Thymus (tissue), 11 donors: ENCODE data around the gene ENTREP1. TPM values are rescaled to one million over a fixed set of nuclear protein-coding genes. Genes with fewer than 3 reads are reported as not detected.
A peak's percentile ranks its signal among the peaks of the same experiment; 100 is the strongest.
"Not testable (repeated sequence)": the region's sequence is repeated elsewhere in the genome, so short reads cannot be mapped to it uniquely, and the experiment has no call there.

ENCODE experiments used
- DNase-seq, 9 donors: peaks; one replicate each; pipeline ENCODE4 v3.0.0-alpha.2; 2013; ENCODE audit warnings: low spot score in 9 of 9, low read depth in 6 of 9, missing footprints in 1 of 9
- H3K27ac ChIP-seq, 2 donors: one replicate each; pipeline ENCODE4 v1.5.1; 2013; ENCODE audit warnings: control low read depth in 1 of 2, low read depth in 1 of 2, low read length in 1 of 2, mild to moderate bottlenecking in 1 of 2, moderate library complexity in 1 of 2
- H3K27me3 ChIP-seq, 2 donors: one replicate each; pipeline ENCODE4 v1.5.1; 2013; ENCODE audit warnings: low read length in 1 of 2; ENCODE audit not compliant: control insufficient read depth in 2 of 2, insufficient read depth in 1 of 2
- H3K36me3 ChIP-seq, 2 donors: one replicate each; pipeline ENCODE4 v1.5.1; 2013; ENCODE audit warnings: low read length in 1 of 2, mild to moderate bottlenecking in 1 of 2, moderate library complexity in 1 of 2; ENCODE audit not compliant: control insufficient read depth in 2 of 2, insufficient read depth in 2 of 2
- H3K4me1 ChIP-seq, 2 donors: one replicate each; pipeline ENCODE4 v1.5.1; 2013; ENCODE audit warnings: low read length in 2 of 2; ENCODE audit not compliant: control insufficient read depth in 2 of 2, insufficient read depth in 2 of 2
- H3K4me3 ChIP-seq, 2 donors: one replicate each; pipeline ENCODE4 v1.5.1; 2013; ENCODE audit warnings: low read length in 2 of 2, control low read depth in 1 of 2, mild to moderate bottlenecking in 1 of 2
- H3K9me3 ChIP-seq, 2 donors: one replicate each; pipeline ENCODE4 v1.5.1; 2013; ENCODE audit warnings: low read length in 1 of 2, mild to moderate bottlenecking in 1 of 2; ENCODE audit not compliant: control insufficient read depth in 2 of 2, insufficient read depth in 1 of 2
- WGBS: extraction: QIAGEN DNeasy Blood & Tissue Kit; methylation state at CpG from one replicate; pipeline ENCODE4 v1.1.7; 2013; 5-methylcytosine and 5-hydroxymethylcytosine counted together
- polyA plus RNA-seq: library from polyadenylated mRNA; stranded (reverse); fragments of 200-250 nt; gene quantifications from one replicate; pipeline ENCODE4 v1.2.3, GENCODE V29; 2013
- total RNA-seq: library from RNA; stranded (reverse); fragments of 120-200 nt; gene quantifications from one replicate; pipeline ENCODE4 v1.2.4, GENCODE V29; 2013
- donor health status: healthy.

Gene ENTREP1
- total and polyA plus RNA-seq, 2 donors, result 4.1 to 16.1 TPM

DNA sequence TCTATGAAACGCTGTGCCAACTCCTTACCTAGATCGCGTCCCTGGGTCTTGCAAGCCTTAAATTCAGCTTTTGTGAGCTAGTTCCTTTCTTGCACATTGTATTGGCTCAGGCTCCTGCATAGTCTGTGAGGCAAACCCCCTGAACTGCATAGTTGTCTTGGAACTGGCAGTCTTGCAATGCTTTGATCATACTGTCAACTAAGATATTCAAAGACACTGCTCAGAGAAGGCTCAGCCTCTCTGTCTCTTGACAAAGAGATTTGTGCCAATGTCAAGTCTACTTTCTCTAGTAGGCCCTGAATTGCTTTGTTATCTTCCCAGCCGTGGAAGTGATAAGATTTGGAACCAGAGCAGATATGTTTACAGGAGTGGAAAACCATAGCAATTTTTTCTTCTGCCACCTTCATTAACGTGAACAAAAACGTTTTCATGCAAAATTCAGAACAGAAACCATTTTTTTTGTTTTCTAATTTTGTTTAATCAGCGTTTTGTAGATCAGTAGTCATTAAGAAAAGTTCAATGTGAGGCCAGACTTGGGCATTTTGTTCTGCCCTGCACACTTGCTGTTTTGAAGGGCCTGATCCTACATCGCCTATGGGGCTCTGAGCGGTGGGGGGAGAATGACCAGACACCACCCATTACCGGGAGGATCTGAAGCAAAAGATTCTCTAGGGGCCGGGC lies 27.6 kb upstream of the ENTREP1 start:
- H3K27me3 ChIP-seq, result no peaks in the 10 kb centered on the region
- DNase-seq, result no peak
- no peak overlapping the region for H3K4me3 ChIP-seq
- no peaks in the 10 kb centered on the region for H3K36me3 ChIP-seq
- H3K9me3 ChIP-seq, result no peaks in the 10 kb centered on the region
- WGBS, result 90% methylated on average over 11 of the region's 11 CpGs
- no peak overlapping the region for H3K27ac ChIP-seq
- no peaks in the 10 kb centered on the region for H3K4me1 ChIP-seq

DNA sequence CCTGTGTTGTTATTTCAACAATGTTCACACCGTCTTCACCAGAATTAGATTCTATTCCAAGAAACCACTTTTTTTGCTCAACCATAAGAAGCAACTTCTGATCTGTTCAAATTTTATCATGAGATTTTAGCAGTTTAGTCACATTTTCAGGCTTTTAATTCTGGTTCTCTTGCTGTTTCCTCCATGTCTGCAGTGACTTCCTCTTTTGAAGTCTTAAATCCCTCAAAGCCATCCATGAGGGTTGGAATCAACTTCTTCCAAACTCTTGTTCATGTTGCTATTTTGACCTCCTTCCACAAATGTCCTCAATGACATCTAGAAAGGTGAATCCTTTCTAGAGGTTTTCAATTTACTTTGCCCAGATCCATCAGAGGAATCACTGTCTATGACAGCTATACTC lies 25.7 kb upstream of the ENTREP1 start:
- Histone ChIP-seq H3K27me3 (no peaks in the 10 kb centered on the region), H3K4me1 (no peaks in the 10 kb centered on the region), H3K9me3 (no peaks in the 10 kb centered on the region), H3K4me3 (no peak overlapping the region), H3K27ac (no peak overlapping the region), H3K36me3 (no peaks in the 10 kb centered on the region)
- 13% methylated on average over 1 of the region's 1 CpG for WGBS
- DNase-seq, result no peak

DNA sequence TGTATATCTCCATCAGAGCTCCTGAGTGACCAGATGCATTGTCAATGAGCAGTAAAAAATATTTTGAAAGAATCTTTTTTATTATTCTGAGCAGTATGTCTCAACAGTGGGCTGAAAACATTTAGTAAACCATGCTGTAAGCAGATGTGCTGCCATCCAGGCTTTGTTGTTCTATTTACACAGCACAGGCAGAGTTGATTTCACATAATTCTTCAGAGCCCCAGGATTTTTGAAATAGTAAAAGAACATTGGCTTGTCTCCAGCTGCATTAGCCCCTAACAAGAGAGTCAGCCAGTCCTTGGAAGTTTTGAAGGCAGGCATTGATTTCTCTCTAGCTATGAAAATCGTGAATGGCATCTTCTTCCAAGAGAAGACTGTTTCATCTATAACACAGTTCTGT lies 25.2 kb upstream of the ENTREP1 start:
- no peaks in the 10 kb centered on the region for H3K9me3 ChIP-seq
- H3K27me3 ChIP-seq, result no peaks in the 10 kb centered on the region
- DNase-seq, result no peak

DNA sequence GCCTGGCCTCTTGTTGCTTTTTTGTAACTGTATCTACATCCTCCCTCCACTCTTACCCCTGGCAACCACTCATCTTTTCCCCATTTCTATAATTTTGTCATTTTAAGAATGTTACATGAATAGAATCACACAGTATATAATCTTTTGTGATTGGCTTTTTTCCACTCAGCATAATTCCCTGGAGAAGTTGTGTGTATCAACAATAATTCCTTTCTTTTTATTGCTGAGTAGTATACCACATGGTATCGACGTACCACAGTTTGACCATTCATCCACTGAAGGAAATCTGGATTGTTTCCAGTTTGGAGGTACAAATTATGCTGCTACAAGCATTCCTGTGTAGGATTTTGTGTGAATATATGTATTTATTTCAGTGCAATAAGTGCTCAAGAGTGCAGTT lies 21.7 kb upstream of the ENTREP1 start:
- DNase-seq, result no peak
- WGBS, result 98% methylated on average over 2 of the region's 2 CpGs
- H3K27ac ChIP-seq, result no peak overlapping the region

More for the DNA sequence above, 25.2 kb upstream of the ENTREP1 start:
- 43% methylated on average over 1 of the region's 1 CpG for WGBS
- Histone ChIP-seq H3K4me1 (no peaks in the 10 kb centered on the region), H3K27ac (no peak overlapping the region), H3K36me3 (no peaks in the 10 kb centered on the region), H3K4me3 (no peak overlapping the region)

DNA sequence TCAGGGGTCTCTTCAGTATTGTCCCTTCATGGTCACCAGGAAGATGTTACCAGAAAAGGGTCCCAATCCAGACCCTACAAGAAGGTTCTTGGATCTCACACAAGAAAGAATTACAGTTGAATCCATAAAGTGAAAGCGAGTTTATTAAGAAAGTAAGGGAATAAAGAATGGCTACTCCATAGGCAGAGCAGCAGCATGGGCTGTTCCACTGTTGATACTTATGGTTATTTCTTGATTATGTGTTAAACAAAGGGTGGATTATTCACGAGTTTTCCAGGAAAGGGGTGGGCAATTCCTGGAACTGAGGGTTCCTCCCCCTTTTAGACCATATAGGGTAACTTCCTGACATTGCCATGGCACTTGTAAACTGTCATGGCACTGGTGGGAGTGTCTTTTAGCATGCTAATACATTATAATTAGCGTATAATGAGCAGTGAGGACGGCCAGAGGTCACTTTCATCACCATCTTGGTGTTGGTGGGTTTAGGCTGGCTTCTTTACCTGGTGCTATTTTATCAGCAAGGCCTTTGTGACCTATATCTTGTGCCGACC lies 18.0 kb upstream of the ENTREP1 start:
- not testable (repeated sequence) for H3K4me3 ChIP-seq, H3K4me1 ChIP-seq, H3K36me3 ChIP-seq, H3K9me3 ChIP-seq, DNase-seq, H3K27me3 ChIP-seq
- WGBS, result 89% methylated on average over 5 of the region's 5 CpGs
- peak overlapping the region in 1 of 2 donors; percentile 18 for H3K27ac ChIP-seq

More for the DNA sequence above, 21.7 kb upstream of the ENTREP1 start:
- Histone ChIP-seq H3K4me1 (no peaks in the 10 kb centered on the region), H3K4me3 (no peak overlapping the region), H3K9me3 (no peaks in the 10 kb centered on the region), H3K27me3 (no peaks in the 10 kb centered on the region), H3K36me3 (no peaks in the 10 kb centered on the region)

DNA sequence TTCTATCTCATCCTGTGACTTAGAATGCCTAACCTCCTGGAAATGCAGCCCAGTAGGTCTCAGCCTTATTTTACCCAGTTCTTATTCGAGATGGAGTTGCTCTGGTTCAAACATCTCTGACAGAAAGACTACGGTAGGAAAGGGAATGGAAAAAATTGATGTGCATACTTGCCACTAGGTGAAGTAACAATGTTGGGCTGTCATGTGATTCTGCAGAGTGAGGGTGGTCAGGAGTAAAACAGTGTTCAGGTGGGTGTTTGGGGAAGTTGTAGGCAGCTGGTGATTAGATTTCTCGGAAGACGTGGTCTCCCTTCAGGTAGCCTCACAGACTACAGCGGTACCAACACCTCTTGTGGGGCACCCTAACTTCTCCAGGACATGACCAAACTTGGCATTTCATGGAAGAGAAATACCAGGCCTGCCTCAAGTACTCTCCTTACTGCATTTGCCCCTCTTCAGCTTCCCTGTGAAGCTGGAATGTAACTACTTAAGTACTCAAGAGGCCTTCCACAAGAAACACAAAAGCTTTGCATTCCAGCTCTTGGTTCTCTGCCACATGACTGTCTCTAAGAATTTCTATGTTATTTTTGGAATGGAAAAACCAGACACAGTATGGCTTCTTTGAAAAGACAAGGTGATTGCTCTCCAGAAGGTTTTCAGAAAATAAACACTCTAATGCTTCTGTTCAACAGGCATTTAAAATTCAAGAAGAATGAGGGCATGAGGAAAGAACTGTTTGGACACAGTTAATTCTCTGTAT lies 17.4 kb upstream of the ENTREP1 start:
- H3K4me1 ChIP-seq, result no peaks in the 10 kb centered on the region
- DNase-seq, result no peak
- WGBS, result 90% methylated on average over 5 of the region's 5 CpGs
- peaks cover 0 to 1% of the 10 kb centered on the region in 2 donors for H3K9me3 ChIP-seq
- no peak overlapping the region for H3K4me3 ChIP-seq
- peak overlapping the region in 1 of 2 donors; percentile 52 for H3K27ac ChIP-seq
- H3K36me3 ChIP-seq, result no peaks in the 10 kb centered on the region
- H3K27me3 ChIP-seq, result no peaks in the 10 kb centered on the region

DNA sequence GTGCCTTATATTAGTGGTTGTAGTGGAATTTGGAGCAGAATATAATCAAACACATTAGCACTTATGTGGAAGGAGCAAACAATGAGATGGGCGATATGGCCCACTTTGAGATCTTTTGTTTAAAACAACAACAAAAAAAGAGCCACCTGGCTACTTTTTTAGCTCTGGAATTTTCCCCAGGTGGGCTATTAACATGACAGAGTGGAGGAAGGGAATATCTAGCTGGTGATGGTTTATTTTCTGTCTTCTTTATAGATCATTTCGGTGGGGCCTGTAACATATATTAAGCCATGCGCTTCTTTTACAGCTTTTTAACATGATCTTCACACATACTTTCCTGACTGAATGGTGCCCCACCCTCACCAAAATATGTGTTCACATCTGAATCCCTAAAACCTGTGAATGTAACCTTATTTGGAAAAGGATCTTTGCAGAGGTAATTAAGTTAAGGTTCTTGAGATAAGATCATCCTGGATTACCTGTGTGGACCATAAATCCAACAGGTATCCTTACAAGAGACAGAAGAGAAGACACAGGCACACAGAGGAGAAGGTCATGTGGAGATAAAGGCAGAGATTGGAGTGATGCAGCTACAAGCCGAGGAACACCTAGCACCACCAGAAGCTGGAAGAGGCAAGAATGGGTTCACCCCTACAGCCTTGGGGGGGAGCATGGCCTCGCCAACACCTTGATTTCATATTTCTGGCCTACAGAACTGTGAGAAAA lies 16.6 kb upstream of the ENTREP1 start:
- no peak for DNase-seq
- no peaks in the 10 kb centered on the region for H3K27me3 ChIP-seq
- H3K9me3 ChIP-seq, result peaks cover 4 to 8% of the 10 kb centered on the region in 2 donors
- H3K4me3 ChIP-seq, result no peak overlapping the region
- H3K4me1 ChIP-seq, result no peaks in the 10 kb centered on the region
- H3K27ac ChIP-seq, result peak overlapping the region in 1 of 2 donors; percentile 29
- WGBS, result 94% methylated on average over 5 of the region's 5 CpGs
- no peaks in the 10 kb centered on the region for H3K36me3 ChIP-seq

DNA sequence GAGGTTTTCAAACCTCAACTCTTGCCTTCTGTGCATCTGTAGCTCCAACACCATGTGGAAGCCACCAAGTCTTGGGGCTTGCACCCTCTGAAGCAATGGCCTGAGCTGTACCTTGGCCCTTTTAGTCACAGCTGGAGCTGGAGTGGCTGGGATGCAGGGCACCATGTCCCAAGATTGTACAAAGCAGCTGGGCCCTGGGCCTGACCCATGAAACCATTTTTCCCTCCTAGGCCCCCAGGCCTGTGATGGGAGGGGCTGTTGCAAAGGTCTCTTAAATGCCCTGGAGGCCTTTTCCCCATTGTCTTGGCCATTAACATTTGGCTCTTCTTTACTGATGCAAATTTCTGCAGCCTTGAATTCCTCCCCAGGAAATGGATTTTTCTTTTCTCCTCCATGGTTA lies 11.8 kb upstream of the ENTREP1 start:
- H3K4me3 ChIP-seq, result no peak overlapping the region
- DNase-seq, result no peak
- no peak overlapping the region for H3K27ac ChIP-seq
- peaks cover 4 to 11% of the 10 kb centered on the region in 2 donors for H3K9me3 ChIP-seq
- no peaks in the 10 kb centered on the region for H3K4me1 ChIP-seq
- no peaks in the 10 kb centered on the region for H3K27me3 ChIP-seq
- no peaks in the 10 kb centered on the region for H3K36me3 ChIP-seq

DNA sequence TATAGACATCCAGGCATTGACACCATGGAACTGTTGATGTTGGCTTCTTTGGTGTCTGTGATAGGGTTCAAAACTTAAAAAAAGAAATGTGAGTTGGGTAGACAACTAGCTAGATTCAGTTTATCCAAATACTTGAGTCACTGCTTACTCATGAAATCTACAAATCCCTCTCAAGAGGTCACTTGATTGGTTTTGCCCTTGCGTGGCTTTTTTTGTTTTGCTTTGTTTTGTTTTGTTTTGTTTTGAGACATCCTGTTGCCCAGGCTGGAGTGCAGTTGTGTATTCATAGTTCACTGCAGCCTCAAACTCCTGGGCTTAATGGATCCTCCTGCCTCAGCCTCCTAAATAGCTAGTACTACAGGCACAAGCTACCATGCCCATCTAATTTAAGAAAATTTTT lies 10.5 kb upstream of the ENTREP1 start:
- Histone ChIP-seq H3K27me3 (no peaks in the 10 kb centered on the region), H3K4me1 (no peaks in the 10 kb centered on the region), H3K27ac (no peak overlapping the region), H3K9me3 (peaks cover 4 to 11% of the 10 kb centered on the region in 2 donors), H3K36me3 (no peaks in the 10 kb centered on the region), H3K4me3 (no peak overlapping the region)
- WGBS, result 95% methylated on average over 1 of the region's 1 CpG
- DNase-seq, result no peak
